ENCODE measurements around the gene MICAL3.
"Not testable (repeated sequence)": the region's sequence is repeated elsewhere in the genome, so short reads cannot be mapped to it uniquely, and the experiment has no call there.

MICAL3 gene

GRCh38 chr22:18071307-18071967, 47.1 kb upstream of the MICAL3 start:
- ATAC-seq (ENCODE audit: low read depth); H3K4me3 ChIP-seq (ENCODE audit: severe bottlenecking); DNase-seq (ENCODE audit: low spot score); H3K36me3 ChIP-seq (ENCODE audit: low read depth); H3K9me3 ChIP-seq (ENCODE audit: severe bottlenecking); H3K27me3 ChIP-seq (ENCODE audit: insufficient read depth, poor library complexity, severe bottlenecking): not testable (repeated sequence)
- Histone ChIP-seq H3K4me1 (ENCODE audit: insufficient read depth, poor library complexity, severe bottlenecking) (peaks cover 16% of the 10 kb centered on the region), H3K27ac (ENCODE audit: poor library complexity, severe bottlenecking) (peak overlapping the region; percentile 39)
- peak; percentile 34 for TF ChIP-seq CTCF (IDR thresholded peaks at IDR 0.05; ENCODE audit: poor library complexity, severe bottlenecking)

GRCh38 chr22:18070556-18071306, 46.4 kb upstream of the MICAL3 start:
- DNase-seq (ENCODE audit: low spot score) (peak; percentile 82), ATAC-seq (ENCODE audit: low read depth) (peak; percentile 87)
- Histone ChIP-seq H3K36me3 (ENCODE audit: low read depth) (no peaks in the 10 kb centered on the region), H3K27me3 (ENCODE audit: insufficient read depth, poor library complexity, severe bottlenecking) (no peaks in the 10 kb centered on the region), H3K27ac (ENCODE audit: poor library complexity, severe bottlenecking) (peak overlapping the region; percentile 39), H3K4me1 (ENCODE audit: insufficient read depth, poor library complexity, severe bottlenecking) (peaks cover 14% of the 10 kb centered on the region), H3K4me3 (ENCODE audit: severe bottlenecking) (no peak overlapping the region), H3K9me3 (ENCODE audit: severe bottlenecking) (no peaks in the 10 kb centered on the region)
- TF ChIP-seq CTCF (IDR thresholded peaks at IDR 0.05; ENCODE audit: poor library complexity, severe bottlenecking): peak; percentile 70

GRCh38 chr22:18070041-18070440, 45.7 kb upstream of the MICAL3 start:
- Histone ChIP-seq H3K9me3 (ENCODE audit: severe bottlenecking) (no peaks in the 10 kb centered on the region), H3K4me3 (ENCODE audit: severe bottlenecking) (no peak overlapping the region), H3K36me3 (ENCODE audit: low read depth) (no peaks in the 10 kb centered on the region), H3K27ac (ENCODE audit: poor library complexity, severe bottlenecking) (peak overlapping the region; percentile 39), H3K27me3 (ENCODE audit: insufficient read depth, poor library complexity, severe bottlenecking) (no peaks in the 10 kb centered on the region), H3K4me1 (ENCODE audit: insufficient read depth, poor library complexity, severe bottlenecking) (peaks cover 14% of the 10 kb centered on the region)
- DNase-seq (ENCODE audit: low spot score): no peak
- no peak for ATAC-seq (ENCODE audit: low read depth)
- no peak for TF ChIP-seq CTCF (IDR thresholded peaks at IDR 0.05; ENCODE audit: poor library complexity, severe bottlenecking)

GRCh38 chr22:18069041-18069440, 44.7 kb upstream of the MICAL3 start:
- Histone ChIP-seq H3K4me3 (ENCODE audit: severe bottlenecking) (no peak overlapping the region), H3K36me3 (ENCODE audit: low read depth) (no peaks in the 10 kb centered on the region), H3K27me3 (ENCODE audit: insufficient read depth, poor library complexity, severe bottlenecking) (no peaks in the 10 kb centered on the region), H3K4me1 (ENCODE audit: insufficient read depth, poor library complexity, severe bottlenecking) (peaks cover 17% of the 10 kb centered on the region), H3K27ac (ENCODE audit: poor library complexity, severe bottlenecking) (no peak overlapping the region), H3K9me3 (ENCODE audit: severe bottlenecking) (no peaks in the 10 kb centered on the region)
- ATAC-seq (ENCODE audit: low read depth) (no peak), DNase-seq (ENCODE audit: low spot score) (no peak)
- TF ChIP-seq CTCF (IDR thresholded peaks at IDR 0.05; ENCODE audit: poor library complexity, severe bottlenecking): no peak
